ENCODE results near the gene DENND4A.

DNA sequence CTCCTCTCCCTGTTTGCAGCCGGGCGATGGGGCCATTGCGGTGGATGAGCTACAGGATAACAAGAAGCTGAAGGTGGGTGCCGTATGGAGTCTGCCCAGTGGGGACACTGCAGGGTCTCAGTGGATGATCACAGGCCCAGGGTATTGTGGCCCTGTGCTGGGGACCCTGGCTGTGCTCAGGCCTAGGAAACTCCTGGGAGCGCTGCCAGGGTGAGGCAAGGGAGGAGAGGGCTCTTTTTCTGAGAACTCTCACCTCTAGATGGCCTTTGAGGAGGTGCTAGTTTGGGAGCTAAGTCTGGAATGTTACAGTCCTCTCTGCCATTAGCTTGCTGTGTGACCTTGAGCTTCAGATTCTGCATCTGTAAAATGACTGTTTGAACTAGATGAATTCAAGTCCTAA lies 154.0 kb downstream of the DENND4A start:
- TF ChIP-seq, protein P1, sequence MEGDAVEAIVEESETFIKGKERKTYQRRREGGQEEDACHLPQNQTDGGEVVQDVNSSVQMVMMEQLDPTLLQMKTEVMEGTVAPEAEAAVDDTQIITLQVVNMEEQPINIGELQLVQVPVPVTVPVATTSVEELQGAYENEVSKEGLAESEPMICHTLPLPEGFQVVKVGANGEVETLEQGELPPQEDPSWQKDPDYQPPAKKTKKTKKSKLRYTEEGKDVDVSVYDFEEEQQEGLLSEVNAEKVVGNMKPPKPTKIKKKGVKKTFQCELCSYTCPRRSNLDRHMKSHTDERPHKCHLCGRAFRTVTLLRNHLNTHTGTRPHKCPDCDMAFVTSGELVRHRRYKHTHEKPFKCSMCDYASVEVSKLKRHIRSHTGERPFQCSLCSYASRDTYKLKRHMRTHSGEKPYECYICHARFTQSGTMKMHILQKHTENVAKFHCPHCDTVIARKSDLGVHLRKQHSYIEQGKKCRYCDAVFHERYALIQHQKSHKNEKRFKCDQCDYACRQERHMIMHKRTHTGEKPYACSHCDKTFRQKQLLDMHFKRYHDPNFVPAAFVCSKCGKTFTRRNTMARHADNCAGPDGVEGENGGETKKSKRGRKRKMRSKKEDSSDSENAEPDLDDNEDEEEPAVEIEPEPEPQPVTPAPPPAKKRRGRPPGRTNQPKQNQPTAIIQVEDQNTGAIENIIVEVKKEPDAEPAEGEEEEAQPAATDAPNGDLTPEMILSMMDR (conservative IDR thresholded peaks at IDR 0.05; ENCODE audit: low read depth, low read length): no peak
- TF ChIP-seq, protein P2, sequence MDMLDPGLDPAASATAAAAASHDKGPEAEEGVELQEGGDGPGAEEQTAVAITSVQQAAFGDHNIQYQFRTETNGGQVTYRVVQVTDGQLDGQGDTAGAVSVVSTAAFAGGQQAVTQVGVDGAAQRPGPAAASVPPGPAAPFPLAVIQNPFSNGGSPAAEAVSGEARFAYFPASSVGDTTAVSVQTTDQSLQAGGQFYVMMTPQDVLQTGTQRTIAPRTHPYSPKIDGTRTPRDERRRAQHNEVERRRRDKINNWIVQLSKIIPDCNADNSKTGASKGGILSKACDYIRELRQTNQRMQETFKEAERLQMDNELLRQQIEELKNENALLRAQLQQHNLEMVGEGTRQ (IDR thresholded peaks at IDR 0.05; ENCODE audit: low read depth, low read length): no peak
- TF ChIP-seq SMC3 (IDR thresholded peaks at IDR 0.05; ENCODE audit: low read depth, low read length) (no peak), BHLHE40 (IDR thresholded peaks at IDR 0.05; ENCODE audit: low read depth, low read length) (no peak), POLR2A (IDR thresholded peaks at IDR 0.05; ENCODE audit: low read depth, low read length) (no peak), RAD21 (IDR thresholded peaks at IDR 0.05; ENCODE audit: low read length) (no peak), NFE2L2 (IDR thresholded peaks at IDR 0.05; ENCODE audit: low read depth, low read length) (no peak), MAFK (IDR thresholded peaks at IDR 0.05; ENCODE audit: low read depth, low read length) (no peak), ELK1 (IDR thresholded peaks at IDR 0.05; ENCODE audit: borderline replicate concordance, low read depth, low read length) (no peak)
